GM19324 (cell line): ENCODE measurements around the gene POLR2M.
A peak's percentile ranks its signal among the peaks of the same experiment; 100 is the strongest.

Experiments used
- ATAC-seq: cut with Tn5 transposase; IDR thresholded peaks from one replicate; pipeline ENCODE4 v1.9.1; 2021; ENCODE audit warnings: mild to moderate bottlenecking, moderate library complexity; ENCODE audit not compliant: unreplicated experiment, low FRiP score

POLR2M gene

GRCh38 chr15:57706405-57707209 is at the start of gene POLR2M:
Gene POLR2M (plus strand): TSS chr15:57706714. CDS start chr15:57706843, 129 bp downstream.
- peak; percentile 91 for ATAC-seq

GRCh38 chr15:57657619-57658018 is 48.9 kb upstream of the POLR2M start:
- no peak for ATAC-seq

GRCh38 chr15:57662091-57662744 is 44.3 kb upstream of the POLR2M start:
- no peak for ATAC-seq

- no peak for ATAC-seq
These were observed 43.7 kb upstream of the POLR2M start for GRCh38 chr15:57662802-57663201.

- ATAC-seq: no peak
These were observed 43.3 kb upstream of the POLR2M start for GRCh38 chr15:57663262-57663661.

- no peak for ATAC-seq
These were observed 41.3 kb upstream of the POLR2M start for GRCh38 chr15:57665194-57665593.

- no peak for ATAC-seq
These were observed 40.6 kb upstream of the POLR2M start for GRCh38 chr15:57665939-57666338.

GRCh38 chr15:57667171-57667849 is 39.2 kb upstream of the POLR2M start:
- ATAC-seq: no peak

GRCh38 chr15:57668016-57668415 is 38.5 kb upstream of the POLR2M start:
- ATAC-seq: no peak

- no peak for ATAC-seq
These were observed 34.9 kb upstream of the POLR2M start for GRCh38 chr15:57671636-57672035.

- no peak for ATAC-seq
These were observed 30.9 kb upstream of the POLR2M start for GRCh38 chr15:57675481-57676181.

GRCh38 chr15:57676585-57676984 is 29.9 kb upstream of the POLR2M start:
- no peak for ATAC-seq

- no peak for ATAC-seq
These were observed 29.3 kb upstream of the POLR2M start for GRCh38 chr15:57677204-57677603.

- ATAC-seq: no peak
These were observed 26.5 kb upstream of the POLR2M start for GRCh38 chr15:57680021-57680420.

GRCh38 chr15:57681011-57681410 is 25.5 kb upstream of the POLR2M start:
- ATAC-seq: no peak

GRCh38 chr15:57683481-57683880 is 23.0 kb upstream of the POLR2M start:
- no peak for ATAC-seq

- ATAC-seq: no peak
These were observed 21.9 kb upstream of the POLR2M start for GRCh38 chr15:57684491-57685151.

- no peak for ATAC-seq
These were observed 21.0 kb upstream of the POLR2M start for GRCh38 chr15:57685306-57686095.

- no peak for ATAC-seq
These were observed 19.9 kb upstream of the POLR2M start for GRCh38 chr15:57686657-57687056.
